Trophoblast cell (in vitro differentiated cells and primary cell): ENCODE measurements around the gene RIT1.

Experiments used
- DNase-seq, 2 donors: peaks; one replicate each; pipeline ENCODE4 v3.0.0-alpha.2; 2016
- H2AFZ ChIP-seq: 2 replicates; pipeline ENCODE4 v1.6.1; 2013; ENCODE audit warnings: low read length, moderate library complexity, mild to moderate bottlenecking; ENCODE audit not compliant: insufficient read depth, poor library complexity
- H2AK5ac ChIP-seq: 2 replicates; pipeline ENCODE4 v1.6.1; 2013; ENCODE audit warnings: mild to moderate bottlenecking, low read length
- H2BK120ac ChIP-seq: 2 replicates; pipeline ENCODE4 v1.6.1; 2013; ENCODE audit warnings: low read length, mild to moderate bottlenecking, moderate library complexity; ENCODE audit not compliant: insufficient read depth, poor library complexity
- H2BK12ac ChIP-seq: 2 replicates; pipeline ENCODE4 v1.6.1; 2013; ENCODE audit warnings: mild to moderate bottlenecking, low read length, moderate library complexity
- H2BK5ac ChIP-seq: 2 replicates; pipeline ENCODE4 v1.6.1; 2013; ENCODE audit warnings: low read length, low read depth, moderate library complexity, mild to moderate bottlenecking; ENCODE audit not compliant: poor library complexity
- H3K14ac ChIP-seq: 2 replicates; pipeline ENCODE4 v1.6.1; 2013; ENCODE audit warnings: mild to moderate bottlenecking, low read length
- H3K18ac ChIP-seq: 2 replicates; pipeline ENCODE4 v1.6.1; 2013; ENCODE audit warnings: mild to moderate bottlenecking, low read length
- H3K23ac ChIP-seq: 2 replicates; pipeline ENCODE4 v1.6.1; 2013; ENCODE audit warnings: low read length
- H3K27ac ChIP-seq: 2 replicates; pipeline ENCODE4 v1.5.1; 2013; ENCODE audit warnings: low read depth, mild to moderate bottlenecking, inconsistent platforms, low read length, moderate library complexity
- H3K27me3 ChIP-seq: 2 replicates; pipeline ENCODE4 v1.6.1; 2013; ENCODE audit warnings: inconsistent platforms, mild to moderate bottlenecking, low read length, moderate library complexity; ENCODE audit not compliant: insufficient read depth
- H3K36me3 ChIP-seq, 2 experiments: 1 replicate in 1 of 2; 2 replicates in 1 of 2; pipeline ENCODE4 v1.6.1; 2013; ENCODE audit warnings: low read length in 2 of 2, mild to moderate bottlenecking in 2 of 2, moderate library complexity in 1 of 2; ENCODE audit not compliant: insufficient read depth in 2 of 2, control insufficient read depth in 1 of 2
- H3K4ac ChIP-seq: 2 replicates; pipeline ENCODE4 v1.6.1; 2013; ENCODE audit warnings: low read depth, mild to moderate bottlenecking, low read length, moderate library complexity
- H3K4me1 ChIP-seq, 2 experiments: 1 replicate in 1 of 2; 2 replicates in 1 of 2; pipeline ENCODE4 v1.6.1; 2013; ENCODE audit warnings: low read length in 2 of 2, mild to moderate bottlenecking in 2 of 2, moderate library complexity in 1 of 2; ENCODE audit not compliant: insufficient read depth in 2 of 2, control insufficient read depth in 1 of 2
- H3K4me2 ChIP-seq: 2 replicates; pipeline ENCODE4 v1.6.1; 2013; ENCODE audit warnings: inconsistent platforms, mild to moderate bottlenecking, low read length, moderate library complexity
- H3K4me3 ChIP-seq: 2 replicates; pipeline ENCODE4 v1.5.1; 2013; ENCODE audit warnings: mild to moderate bottlenecking, low read depth, low read length, inconsistent platforms
- H3K79me1 ChIP-seq: one replicate; pipeline ENCODE4 v1.6.1; 2013; ENCODE audit warnings: low read length
- H3K79me2 ChIP-seq: 2 replicates; pipeline ENCODE4 v1.6.1; 2013; ENCODE audit warnings: low read length, mild to moderate bottlenecking; ENCODE audit not compliant: control insufficient read depth, insufficient read depth, poor library complexity
- H3K9ac ChIP-seq: 2 replicates; pipeline ENCODE4 v1.6.1; 2013; ENCODE audit warnings: mild to moderate bottlenecking, low read length
- H3K9me3 ChIP-seq: 2 replicates; pipeline ENCODE4 v1.6.1; 2013; ENCODE audit warnings: low read depth, mild to moderate bottlenecking, control low read depth, inconsistent platforms, low read length; ENCODE audit not compliant: insufficient read depth
- H4K12ac ChIP-seq: 2 replicates; pipeline ENCODE4 v1.6.1; 2013; ENCODE audit warnings: low read depth, mild to moderate bottlenecking, low read length, moderate library complexity
- H4K8ac ChIP-seq: 2 replicates; pipeline ENCODE4 v1.6.1; 2013; ENCODE audit warnings: low read depth, mild to moderate bottlenecking, low read length, moderate library complexity
- H4K91ac ChIP-seq: one replicate; pipeline ENCODE4 v1.6.1; 2013; ENCODE audit warnings: low read depth, mild to moderate bottlenecking, low read length, moderate library complexity
- WGBS: extraction: QIAGEN DNeasy Blood & Tissue Kit; methylation state at CpG from one replicate; pipeline ENCODE4 v1.1.7; 2013; ENCODE audit warnings: missing lambda C conversion rate; ENCODE audit not compliant: insufficient read length, insufficient coverage; ENCODE audit errors: extremely low coverage; 5-methylcytosine and 5-hydroxymethylcytosine counted together

Gene RIT1

GRCh38 chr1:155880251-155880650 lies 30.9 kb downstream of the RIT1 start:
- H3K9ac ChIP-seq: no peak overlapping the region
- no peaks in the 10 kb centered on the region for H3K79me1 ChIP-seq

GRCh38 chr1:155877945-155878344 lies 33.2 kb downstream of the RIT1 start:
- Histone ChIP-seq H4K91ac (no peak overlapping the region), H3K27ac (no peak overlapping the region), H3K4ac (no peak overlapping the region), H3K36me3 (no peaks in the 10 kb centered on the region), H3K14ac (no peak overlapping the region), H3K4me2 (no peak overlapping the region), H2BK5ac (no peak overlapping the region), H3K18ac (no peak overlapping the region), H3K79me2 (no peaks in the 10 kb centered on the region), H3K4me1 (no peaks in the 10 kb centered on the region), H4K8ac (no peak overlapping the region), H3K23ac (no peak overlapping the region), H2AK5ac (no peak overlapping the region), H2BK120ac (no peak overlapping the region), H3K27me3 (no peaks in the 10 kb centered on the region), H2AFZ (no peak overlapping the region), H3K9ac (no peak overlapping the region), H3K4me3 (no peak overlapping the region), H2BK12ac (no peak overlapping the region), H3K9me3 (no peaks in the 10 kb centered on the region), H4K12ac (no peak overlapping the region), H3K79me1 (no peaks in the 10 kb centered on the region)
- no CpG with 5 or more reads among the region's 2 CpGs for WGBS
- DNase-seq: no peak

More at GRCh38 chr1:155880251-155880650, 30.9 kb downstream of the RIT1 start:
- Histone ChIP-seq H4K91ac (no peak overlapping the region), H3K27ac (no peak overlapping the region), H3K27me3 (no peaks in the 10 kb centered on the region), H3K4me1 (no peaks in the 10 kb centered on the region), H3K14ac (no peak overlapping the region), H3K23ac (no peak overlapping the region), H3K79me2 (no peaks in the 10 kb centered on the region), H2BK5ac (no peak overlapping the region), H2AK5ac (no peak overlapping the region), H3K4me3 (no peak overlapping the region), H4K12ac (no peak overlapping the region), H3K36me3 (no peaks in the 10 kb centered on the region), H2BK12ac (no peak overlapping the region), H2AFZ (no peak overlapping the region), H4K8ac (no peak overlapping the region), H3K9me3 (no peaks in the 10 kb centered on the region), H3K4ac (no peak overlapping the region), H3K4me2 (no peak overlapping the region), H3K18ac (no peak overlapping the region), H2BK120ac (no peak overlapping the region)
- no CpG with 5 or more reads among the region's 2 CpGs for WGBS
- no peak for DNase-seq

GRCh38 chr1:155873860-155874259 lies 37.3 kb downstream of the RIT1 start:
- H2BK5ac ChIP-seq: no peak overlapping the region
- H3K23ac ChIP-seq: no peak overlapping the region
- no peak overlapping the region for H3K4me2 ChIP-seq
- H2AK5ac ChIP-seq: no peak overlapping the region
- no peak overlapping the region for H4K8ac ChIP-seq
- H2BK120ac ChIP-seq: no peak overlapping the region
- H3K9me3 ChIP-seq: no peaks in the 10 kb centered on the region
- no peak overlapping the region for H4K91ac ChIP-seq
- H3K79me2 ChIP-seq: no peaks in the 10 kb centered on the region
- no peak overlapping the region for H2AFZ ChIP-seq
- H2BK12ac ChIP-seq: no peak overlapping the region
- no peak overlapping the region for H3K27ac ChIP-seq
- H3K27me3 ChIP-seq: no peaks in the 10 kb centered on the region
- no peak for DNase-seq
- H3K14ac ChIP-seq: no peak overlapping the region
- H3K4ac ChIP-seq: no peak overlapping the region
- no peaks in the 10 kb centered on the region for H3K79me1 ChIP-seq
- H3K9ac ChIP-seq: no peak overlapping the region
- WGBS: no CpG with 5 or more reads among the region's 9 CpGs
- H4K12ac ChIP-seq: no peak overlapping the region
- H3K36me3 ChIP-seq: no peaks in the 10 kb centered on the region
- H3K18ac ChIP-seq: no peak overlapping the region
- H3K4me3 ChIP-seq: no peak overlapping the region
- H3K4me1 ChIP-seq: no peaks in the 10 kb centered on the region

- Histone ChIP-seq H2AFZ (no peak overlapping the region), H4K12ac (no peak overlapping the region), H2BK120ac (no peak overlapping the region), H2BK12ac (no peak overlapping the region), H3K4me3 (no peak overlapping the region), H3K14ac (no peak overlapping the region), H3K4ac (no peak overlapping the region), H3K27ac (no peak overlapping the region), H3K9me3 (no peaks in the 10 kb centered on the region), H3K23ac (no peak overlapping the region), H4K91ac (no peak overlapping the region), H3K4me1 (no peaks in the 10 kb centered on the region), H3K79me2 (no peaks in the 10 kb centered on the region), H3K9ac (no peak overlapping the region), H2BK5ac (no peak overlapping the region), H3K18ac (no peak overlapping the region), H3K4me2 (no peak overlapping the region), H3K27me3 (no peaks in the 10 kb centered on the region), H2AK5ac (no peak overlapping the region), H4K8ac (no peak overlapping the region), H3K79me1 (no peaks in the 10 kb centered on the region), H3K36me3 (no peaks in the 10 kb centered on the region)
- WGBS: no CpG with 5 or more reads among the region's 5 CpGs
- DNase-seq: no peak
These were observed 38.6 kb downstream of the RIT1 start for GRCh38 chr1:155872527-155872926.
